Measurements from ENCODE around the gene CIAO2B. TPM values are rescaled to one million over a fixed set of nuclear protein-coding genes. Genes with fewer than 3 reads are reported as not detected.

Gene CIAO2B
- total RNA-seq, 2 experiments from 2014 or later, result 95.2 to 112 TPM

- Mint-ChIP-seq H3K27ac (no peak overlapping the region), H3K9me3 (no peaks in the 10 kb centered on the region), H3K4me3 (peak overlapping the region; percentile 99), H3K36me3 (ENCODE audit: low read depth) (peaks cover 23% of the 10 kb centered on the region), H3K4me1 (peaks cover 58% of the 10 kb centered on the region), H3K27me3 (no peaks in the 10 kb centered on the region)
- ChIA-PET POLR2A (no interaction called here), CTCF (interaction anchor here (1.4 to 2.8 kb wide), 3 partner anchors 21 to 40 kb away, joined by 3 to 9 read pairs (median 7); no protein-coding TSS in a partner anchor)
- DNase-seq, result no peak
Observed at GRCh38 chr16:66932076-66932475, 2.1 kb downstream of the CIAO2B start.

- CTCF ChIA-PET, result interaction anchor here (1.4 to 2.8 kb wide), 3 partner anchors 20 to 39 kb away, joined by 3 to 9 read pairs (median 7); no protein-coding TSS in a partner anchor
- no peak for DNase-seq
- POLR2A ChIA-PET, result no interaction called here
- Mint-ChIP-seq H3K4me3 (no peak overlapping the region), H3K4me1 (peaks cover 54% of the 10 kb centered on the region), H3K27ac (peak overlapping the region; percentile 54), H3K36me3 (ENCODE audit: low read depth) (peaks cover 23% of the 10 kb centered on the region), H3K27me3 (no peaks in the 10 kb centered on the region), H3K9me3 (no peaks in the 10 kb centered on the region)
Observed at GRCh38 chr16:66931665-66932064, 2.5 kb downstream of the CIAO2B start.

GRCh38 chr16:66930189-66930588, 4.0 kb downstream of the CIAO2B start:
- POLR2A ChIA-PET, result no interaction called here
- Mint-ChIP-seq H3K4me1 (peaks cover 48% of the 10 kb centered on the region), H3K36me3 (ENCODE audit: low read depth) (peaks cover 23% of the 10 kb centered on the region), H3K27me3 (peaks cover 11% of the 10 kb centered on the region), H3K27ac (no peak overlapping the region), H3K4me3 (no peak overlapping the region), H3K9me3 (no peaks in the 10 kb centered on the region)
- DNase-seq, result no peak
- CTCF ChIA-PET, result interaction anchor here (2.4 to 2.8 kb wide), 2 partner anchors 35 to 38 kb away, joined by 7 to 9 read pairs; no protein-coding TSS in a partner anchor

- Mint-ChIP-seq H3K9me3 (no peaks in the 10 kb centered on the region), H3K27me3 (peaks cover 20% of the 10 kb centered on the region), H3K4me3 (no peak overlapping the region), H3K36me3 (ENCODE audit: low read depth) (peaks cover 20% of the 10 kb centered on the region), H3K27ac (no peak overlapping the region), H3K4me1 (peaks cover 43% of the 10 kb centered on the region)
- ChIA-PET POLR2A (no interaction called here), CTCF (interaction anchor here (0.5 to 2.5 kb wide), 19 partner anchors 10 to 332 kb away, joined by 3 to 12 read pairs (median 4); partner anchors contain the start of genes CDH16, NAE1 and PDP2)
- DNase-seq, result peak; percentile 45
Observed at GRCh38 chr16:66928702-66929388, 5.4 kb downstream of the CIAO2B start.

- peaks cover 13% of the 10 kb centered on the region for H3K36me3 Mint-ChIP-seq (ENCODE audit: low read depth)
- no peak for DNase-seq
- peaks cover 38% of the 10 kb centered on the region for H3K4me1 Mint-ChIP-seq
- no peaks in the 10 kb centered on the region for H3K9me3 Mint-ChIP-seq
- peaks cover 28% of the 10 kb centered on the region for H3K27me3 Mint-ChIP-seq
- POLR2A ChIA-PET, result no interaction called here
- CTCF ChIA-PET, result interaction anchor here (0.5 to 2.5 kb wide), 19 partner anchors 9 to 333 kb away, joined by 3 to 12 read pairs (median 4); partner anchors contain the start of genes CDH16, NAE1 and PDP2
- H3K27ac Mint-ChIP-seq, result peak overlapping the region; percentile 34
- H3K4me3 Mint-ChIP-seq, result no peak overlapping the region
Observed at GRCh38 chr16:66927918-66928649, 6.1 kb downstream of the CIAO2B start.

- Mint-ChIP-seq H3K27me3 (peaks cover 30% of the 10 kb centered on the region), H3K9me3 (no peaks in the 10 kb centered on the region), H3K4me1 (peaks cover 27% of the 10 kb centered on the region), H3K36me3 (ENCODE audit: low read depth) (peaks cover 6% of the 10 kb centered on the region), H3K27ac (no peak overlapping the region), H3K4me3 (no peak overlapping the region)
- ChIA-PET POLR2A (no interaction called here), CTCF (interaction anchor here (0.7 to 2.5 kb wide), 7 partner anchors 19 to 96 kb away, joined by 3 to 9 read pairs (median 3); partner anchors contain the start of gene NAE1)
- DNase-seq, result no peak
Observed at GRCh38 chr16:66926961-66927436, 7.2 kb downstream of the CIAO2B start.

- Mint-ChIP-seq H3K27ac (no peak overlapping the region), H3K4me1 (peaks cover 23% of the 10 kb centered on the region), H3K9me3 (no peaks in the 10 kb centered on the region), H3K27me3 (peaks cover 31% of the 10 kb centered on the region), H3K36me3 (ENCODE audit: low read depth) (peaks cover under 1% of the 10 kb centered on the region), H3K4me3 (no peak overlapping the region)
- DNase-seq, result no peak
- POLR2A ChIA-PET, result no interaction called here
- CTCF ChIA-PET, result interaction anchor here (0.7 to 2.6 kb wide), 15 partner anchors 7 to 354 kb away, joined by 3 to 9 read pairs (median 3); partner anchors contain the start of genes CIAO2B and NAE1
Observed at GRCh38 chr16:66926171-66926947, 7.8 kb downstream of the CIAO2B start.

- peaks cover 36% of the 10 kb centered on the region for H3K27me3 Mint-ChIP-seq
- H3K36me3 Mint-ChIP-seq (ENCODE audit: low read depth), result no peaks in the 10 kb centered on the region
- CTCF ChIA-PET, result interaction anchor here (0.7 to 2.6 kb wide), 12 partner anchors 8 to 355 kb away, joined by 3 to 8 read pairs (median 3); partner anchors contain the start of genes CIAO2B and NAE1
- no peaks in the 10 kb centered on the region for H3K9me3 Mint-ChIP-seq
- H3K4me1 Mint-ChIP-seq, result peaks cover 23% of the 10 kb centered on the region
- peak within 1 kb of the TSS; percentile 43 for H3K4me3 Mint-ChIP-seq
- DNase-seq, result no peak
- POLR2A ChIA-PET, result no interaction called here
- no peak within 1 kb of the TSS for H3K27ac Mint-ChIP-seq
Observed at GRCh38 chr16:66925322-66925840, 8.8 kb downstream of the CIAO2B start, which contains the start of gene RRAD. TSS of gene RRAD (minus strand) at chr16:66925535. CDS start at chr16:66925179, 356 bp downstream.

- ChIA-PET POLR2A (no interaction called here), CTCF (interaction anchor here (0.6 to 2.6 kb wide), 6 partner anchors 14 to 94 kb away, joined by 3 to 7 read pairs (median 4); partner anchors contain the start of gene NAE1)
- H3K36me3 Mint-ChIP-seq (ENCODE audit: low read depth), result no peaks in the 10 kb centered on the region
- H3K4me3 Mint-ChIP-seq, result no peak overlapping the region
- H3K4me1 Mint-ChIP-seq, result peaks cover 23% of the 10 kb centered on the region
- DNase-seq, result peak; percentile 35
- peaks cover 36% of the 10 kb centered on the region for H3K27me3 Mint-ChIP-seq
- H3K27ac Mint-ChIP-seq, result no peak overlapping the region
- no peaks in the 10 kb centered on the region for H3K9me3 Mint-ChIP-seq
Observed at GRCh38 chr16:66924527-66925321, 9.5 kb downstream of the CIAO2B start.

- CTCF ChIA-PET, result interaction anchor here (0.6 to 2.6 kb wide), 4 partner anchors 18 to 261 kb away, joined by 3 to 7 read pairs (median 4); partner anchors contain the start of gene NAE1
- peaks cover 23% of the 10 kb centered on the region for H3K4me1 Mint-ChIP-seq
Observed at GRCh38 chr16:66923866-66924265, 10.3 kb downstream of the CIAO2B start.

GRCh38 chr16:66923247-66923731, 10.9 kb downstream of the CIAO2B start:
- H3K36me3 Mint-ChIP-seq (ENCODE audit: low read depth), result no peaks in the 10 kb centered on the region
- peaks cover 39% of the 10 kb centered on the region for H3K27me3 Mint-ChIP-seq
- CTCF ChIA-PET, result interaction anchor here (0.6 to 0.9 kb wide), 2 partner anchors 28 to 262 kb away, joined by 3 to 5 read pairs; no protein-coding TSS in a partner anchor
- H3K27ac Mint-ChIP-seq, result no peak overlapping the region
- DNase-seq, result no peak
- no peak overlapping the region for H3K4me3 Mint-ChIP-seq
- H3K9me3 Mint-ChIP-seq, result no peaks in the 10 kb centered on the region
- POLR2A ChIA-PET, result no interaction called here
- H3K4me1 Mint-ChIP-seq, result peaks cover 22% of the 10 kb centered on the region

More at GRCh38 chr16:66923866-66924265, 10.3 kb downstream of the CIAO2B start:
- H3K27me3 Mint-ChIP-seq, result peaks cover 39% of the 10 kb centered on the region
- H3K36me3 Mint-ChIP-seq (ENCODE audit: low read depth), result no peaks in the 10 kb centered on the region
- H3K9me3 Mint-ChIP-seq, result no peaks in the 10 kb centered on the region
- DNase-seq, result no peak
- H3K4me3 Mint-ChIP-seq, result no peak overlapping the region
- H3K27ac Mint-ChIP-seq, result no peak overlapping the region
- POLR2A ChIA-PET, result no interaction called here

All from activated CD4-positive, alpha-beta T cell treated with anti-CD3 and anti-CD28 coated beads, Interleukin-2, amount 10 ng/mL, durations not matched to agents 7 days and 5 days (primary cell).